H1 (cell line): ENCODE measurements around the gene TSC22D3. TPM values are rescaled to one million over a fixed set of nuclear protein-coding genes. Genes with fewer than 3 reads are reported as not detected.

ENCODE experiments used
- RAD21 ChIP-seq, 2 experiments: IDR thresholded peaks in 1 of 2; conservative IDR thresholded peaks in 1 of 2; 2 replicates each; pipeline ENCODE4 v1.6.1; 2011; ENCODE audit warnings: low read depth in 2 of 2, low read length in 2 of 2, improper control_type of control experiment in 1 of 2, inconsistent platforms in 1 of 2, mild to moderate bottlenecking in 1 of 2, moderate library complexity in 1 of 2
- RBBP5 ChIP-seq: IDR thresholded peaks from 2 replicates; pipeline ENCODE4 v1.7.1; 2012; ENCODE audit warnings: low read depth, mild to moderate bottlenecking, inconsistent platforms, low read length, moderate library complexity, borderline replicate concordance
- RNF2 ChIP-seq: fragments of 200-900, 300-1000 bp; sonication (generic); IDR thresholded peaks from 2 replicates; pipeline ENCODE4 v1.7.1; 2016; ENCODE audit warnings: borderline replicate concordance, low read depth, mild to moderate bottlenecking, antibody characterized with exemption, low read length; ENCODE audit not compliant: poor library complexity, severe bottlenecking; ENCODE audit errors: missing control alignments
- polyA plus RNA-seq, 7 experiments: library from polyadenylated mRNA; depleted of rRNA in 3 of 7; stranded (reverse) in 5 of 7; unstranded in 2 of 7; fragments of >200 nt in 5 of 7; fragments of 200-250 nt in 2 of 7; gene quantifications; 1 replicate in 5 of 7; 2 replicates in 1 of 7; 4 replicates in 1 of 7; pipeline versions ENCODE4 v1.2.1 to v1.2.3, GENCODE V29; 2011 to 2013; ENCODE audit warnings: missing spikeins in 2 of 7, mixed read lengths in 2 of 7
- total RNA-seq: library from RNA; stranded (reverse); fragmentation: NEBNext Ultra II Directional; extraction: Animal tissue kit (Norgen Biotek cat#: 25700); gene quantifications from 2 replicates; pipeline ENCODE4 v1.2.1, GENCODE V29; 2021

Gene TSC22D3
- total and polyA plus RNA-seq, 2 of the 8 experiments (the other 6 are each of a cell fraction or from before 2014, with no cell fraction given): 7.6 to 12.9 TPM

DNA sequence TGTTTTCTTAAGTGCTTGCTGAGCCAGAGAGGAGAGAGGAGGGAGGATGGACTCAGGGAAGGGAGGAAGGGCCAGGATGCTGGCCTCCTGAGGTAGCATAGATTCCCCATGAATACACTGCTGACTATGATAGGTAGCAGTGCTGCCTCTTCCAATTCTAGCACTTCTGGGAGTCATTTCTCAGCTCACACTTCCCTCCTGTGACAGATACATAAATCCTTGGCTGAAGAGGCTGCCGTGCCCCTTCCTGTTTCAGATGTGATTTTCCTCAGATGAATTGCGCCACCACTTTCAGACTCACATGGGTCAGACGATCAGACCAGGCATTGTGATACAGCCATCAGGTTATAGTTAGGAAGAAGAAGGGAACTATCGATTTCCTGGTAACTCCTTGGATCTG lies 22.4 kb downstream of the TSC22D3 start (continued):
- TF ChIP-seq RNF2 (no peak), RAD21 (IDR thresholded peaks at IDR 0.05 in 1 of 2, conservative IDR thresholded peaks at IDR 0.05 in 1 of 2; ENCODE audit: low read depth in 2 of 2, low read length in 2 of 2) (no peak), RBBP5 (no peak)
